HG03354 (cell line): ENCODE data around the gene ERO1B.

Experiments used
- ATAC-seq: cut with Tn5 transposase; IDR thresholded peaks from one replicate; pipeline ENCODE4 v1.9.1; 2021; ENCODE audit warnings: mild to moderate bottlenecking; ENCODE audit not compliant: unreplicated experiment, poor library complexity, severe bottlenecking

Gene ERO1B

DNA sequence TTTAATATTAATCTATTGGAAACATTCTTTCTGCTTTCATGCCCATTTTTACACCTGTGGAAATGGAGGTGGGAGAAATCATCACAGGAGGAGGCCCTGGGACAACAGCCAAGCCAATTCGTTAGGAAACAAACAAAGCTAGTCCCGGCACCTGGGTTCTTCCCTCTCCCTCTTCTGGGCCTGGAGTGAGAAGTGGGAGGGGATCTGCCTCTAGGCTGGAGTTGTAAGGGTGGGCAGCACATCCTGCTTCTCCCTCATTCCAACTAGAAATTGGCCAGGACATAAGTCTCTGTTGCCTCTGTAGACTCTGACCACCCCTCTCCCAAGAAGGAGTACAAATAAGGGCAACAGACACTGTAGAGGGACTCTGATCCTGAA lies 20.2 kb upstream of the ERO1B start:
- no peak for ATAC-seq

- no peak for ATAC-seq
These were observed 19.6 kb upstream of the ERO1B start for GRCh38 chr1:236301080-236301957.

DNA sequence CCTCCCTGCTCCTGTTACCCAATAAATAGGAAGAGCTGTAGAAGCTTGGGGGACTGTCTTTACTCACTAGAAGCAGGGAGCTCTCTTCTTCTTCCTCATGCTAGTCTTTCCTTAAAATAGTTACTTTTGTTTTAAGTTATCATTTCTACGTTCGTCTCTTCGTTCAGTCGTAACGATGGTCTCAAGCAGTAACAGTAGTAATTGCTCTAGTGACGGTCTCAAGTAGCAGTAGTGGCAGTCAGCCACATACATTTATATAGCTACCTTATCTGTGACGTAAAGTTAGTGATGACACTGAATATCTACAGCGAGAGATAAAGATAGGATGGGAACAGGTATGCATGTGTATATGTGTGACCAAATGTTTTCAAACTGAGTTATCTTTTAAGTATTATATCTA lies 15.4 kb upstream of the ERO1B start:
- no peak for ATAC-seq

- ATAC-seq: no peak
These were observed 10.7 kb upstream of the ERO1B start for GRCh38 chr1:236292425-236292824.

GRCh38 chr1:236289492-236290131 lies 7.9 kb upstream of the ERO1B start:
- no peak for ATAC-seq

DNA sequence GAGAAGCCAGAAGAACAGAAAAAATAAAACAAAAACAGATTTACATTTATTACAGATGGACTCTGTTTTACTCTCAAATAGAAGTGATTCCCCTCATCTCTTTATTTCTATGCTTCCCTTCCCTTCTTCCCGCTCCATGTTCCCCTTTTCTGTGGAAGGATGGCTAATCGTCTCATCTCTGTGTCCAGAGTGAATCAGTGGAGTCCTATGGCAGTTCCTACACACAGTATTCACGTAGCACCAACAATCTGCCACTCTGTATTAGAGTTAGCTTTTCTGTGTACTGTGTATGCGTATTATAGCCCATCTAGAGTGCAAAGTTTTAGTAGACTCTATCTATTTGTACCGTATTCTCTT lies 6.8 kb upstream of the ERO1B start:
- no peak for ATAC-seq

DNA sequence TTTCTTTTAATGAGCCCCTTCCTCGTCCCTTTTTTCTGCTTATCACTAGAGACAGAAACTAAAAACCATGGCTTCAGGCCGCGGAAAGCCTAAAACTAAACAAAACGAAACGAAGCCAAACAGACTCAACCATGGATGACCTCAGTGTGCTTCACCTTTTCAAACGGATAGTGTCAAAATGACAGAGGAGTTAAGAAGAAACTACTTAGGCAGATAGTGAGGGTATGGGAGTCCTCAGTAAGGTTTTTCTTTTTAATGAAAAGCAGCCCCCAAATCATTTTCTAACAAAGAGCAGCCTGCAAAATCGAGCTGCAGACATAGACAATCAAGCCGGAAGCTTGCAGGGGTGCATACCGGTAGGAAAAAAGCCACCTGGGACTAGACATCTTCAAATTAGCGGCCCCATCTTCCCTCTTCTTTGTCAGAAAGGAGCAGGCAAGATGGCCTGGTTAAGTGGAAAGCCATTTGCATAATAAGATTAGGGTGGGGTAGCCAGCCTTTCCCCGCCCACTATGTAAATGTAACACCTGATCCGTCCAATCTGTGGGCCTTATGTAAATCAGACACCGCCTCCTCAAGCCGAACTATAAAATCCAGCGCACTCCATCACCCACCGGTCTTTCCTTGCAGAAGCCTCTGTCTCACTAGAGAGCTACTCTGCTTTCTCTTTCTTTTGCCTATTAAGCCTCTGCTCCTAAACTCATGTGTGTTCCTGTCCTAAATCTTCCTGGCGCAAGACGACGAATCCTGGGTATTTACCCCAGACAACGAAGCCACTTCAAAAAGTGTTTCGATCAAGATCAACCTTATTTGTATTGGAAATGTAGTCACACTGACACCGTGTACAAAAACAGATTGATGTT lies 6.2 kb upstream of the ERO1B start:
- no peak for ATAC-seq

DNA sequence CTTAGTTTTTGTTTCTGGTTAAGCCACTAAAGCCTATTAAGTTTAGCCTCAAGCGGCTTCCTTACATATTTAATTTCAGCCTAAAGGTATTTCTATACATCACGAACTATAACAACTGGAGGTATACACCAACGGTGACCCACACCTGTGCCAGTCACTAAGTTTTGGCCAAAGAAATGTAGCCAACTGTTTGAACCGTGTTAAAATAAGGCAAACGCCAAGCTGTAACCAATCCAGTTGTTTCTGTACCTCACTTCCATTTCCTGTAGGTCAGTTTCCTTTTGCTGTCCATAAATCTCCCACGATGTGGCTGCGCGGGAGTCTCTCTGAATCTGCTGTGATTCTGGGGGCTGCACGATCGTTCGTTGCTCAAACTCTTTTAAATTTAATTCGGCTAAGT lies 5.6 kb upstream of the ERO1B start:
- ATAC-seq: no peak

DNA sequence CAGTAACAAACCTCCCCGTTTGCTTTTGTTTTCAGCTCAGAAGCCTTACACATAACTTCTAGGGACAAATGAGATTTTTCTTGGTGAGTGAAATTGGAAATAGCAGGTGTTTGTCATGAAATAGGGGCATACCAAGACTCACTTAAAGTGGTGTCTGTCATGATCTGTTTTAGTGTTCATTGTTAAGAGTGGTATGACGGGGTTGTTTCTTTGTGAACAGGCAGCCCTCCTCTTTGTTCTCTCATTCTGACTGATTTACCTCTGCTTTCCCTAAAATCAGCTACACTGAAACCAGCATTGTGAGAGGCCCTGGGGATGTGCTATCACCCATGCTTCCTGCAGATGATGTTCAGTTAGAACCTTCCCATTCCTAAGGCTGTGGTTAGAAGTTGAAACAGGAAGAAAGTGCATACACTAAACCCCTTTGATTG lies 2.5 kb upstream of the ERO1B start:
- ATAC-seq: peak; percentile 52

- ATAC-seq: no peak
These were observed 961 bp upstream of the ERO1B start for GRCh38 chr1:236282719-236283118.

- peak; percentile 20 for ATAC-seq
These were observed 613 bp upstream of the ERO1B start for GRCh38 chr1:236282425-236282716.

- peak; percentile 36 for ATAC-seq
These were observed 532 bp downstream of the ERO1B start for GRCh38 chr1:236281198-236281653.

DNA sequence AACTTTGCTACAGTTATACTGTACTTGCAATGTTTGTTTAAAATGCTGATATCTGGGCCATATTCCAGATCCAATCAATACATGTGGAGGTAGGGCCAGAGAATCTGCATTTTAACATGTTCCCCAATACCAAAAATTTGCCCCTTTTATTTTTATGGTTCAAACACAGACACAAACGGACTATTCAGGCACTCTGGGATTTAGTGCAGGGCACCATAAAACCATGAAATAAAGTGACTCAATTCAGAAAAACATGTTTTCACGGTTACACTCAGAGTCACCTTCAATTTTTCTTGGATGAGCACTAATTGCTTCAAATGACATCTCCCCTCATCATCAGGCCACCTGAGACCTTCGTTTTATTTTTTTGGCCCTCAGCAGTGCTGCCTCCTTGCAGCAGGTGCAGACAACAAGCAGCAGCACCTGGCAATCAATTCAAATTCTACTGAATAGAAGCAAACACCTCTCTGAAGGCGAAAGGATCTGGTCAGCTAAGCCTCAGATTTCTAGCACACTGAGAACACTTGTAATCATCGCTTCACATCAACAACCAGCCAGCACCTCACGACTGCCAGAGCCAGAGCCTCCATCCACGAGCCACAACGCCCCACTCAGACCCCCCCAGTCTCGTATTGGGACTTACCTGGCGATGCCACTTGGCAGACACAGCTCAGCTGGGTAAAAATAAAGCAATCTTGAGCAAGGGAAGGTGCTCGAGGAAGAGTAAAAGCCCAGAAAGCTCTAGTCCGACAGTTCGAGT lies 1.1 kb downstream of the ERO1B start:
- ATAC-seq: no peak

DNA sequence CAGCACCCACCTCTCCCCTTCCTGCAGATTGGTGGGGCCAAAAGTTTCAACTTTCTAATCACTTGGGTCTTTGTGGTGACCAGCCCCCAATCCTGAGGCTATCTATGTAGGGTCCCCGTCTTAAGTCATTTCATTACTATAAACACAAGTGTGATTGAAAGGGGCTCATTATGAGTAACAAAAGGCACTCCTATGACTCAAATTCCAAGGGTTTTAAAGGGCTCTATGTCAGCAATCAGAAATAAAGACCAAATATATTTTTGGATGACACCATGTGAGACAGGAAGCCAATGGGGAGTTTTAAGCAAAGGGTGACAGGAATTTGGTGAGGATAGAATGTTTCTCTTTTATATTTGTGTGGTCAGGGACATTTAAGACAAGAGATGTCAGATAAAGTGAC lies 6.2 kb downstream of the ERO1B start:
- ATAC-seq: no peak

DNA sequence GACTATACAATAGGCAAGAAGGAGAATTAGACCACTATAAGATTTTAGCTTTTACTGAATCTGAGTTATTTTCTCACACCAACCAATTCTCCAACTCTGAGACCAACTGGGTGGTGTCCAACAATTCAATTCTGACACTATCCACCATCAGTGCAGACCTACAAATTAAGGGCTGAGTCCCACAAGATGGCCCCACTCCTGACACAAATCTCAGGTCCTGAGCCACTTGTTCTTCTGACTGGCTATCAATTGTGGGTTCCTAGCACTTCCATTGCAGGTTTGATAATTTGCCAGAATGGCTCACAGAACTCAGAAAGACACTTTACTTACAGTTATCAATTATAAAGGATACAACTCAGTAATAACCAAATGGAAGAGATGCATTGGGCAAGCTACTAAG lies 6.7 kb downstream of the ERO1B start:
- no peak for ATAC-seq

DNA sequence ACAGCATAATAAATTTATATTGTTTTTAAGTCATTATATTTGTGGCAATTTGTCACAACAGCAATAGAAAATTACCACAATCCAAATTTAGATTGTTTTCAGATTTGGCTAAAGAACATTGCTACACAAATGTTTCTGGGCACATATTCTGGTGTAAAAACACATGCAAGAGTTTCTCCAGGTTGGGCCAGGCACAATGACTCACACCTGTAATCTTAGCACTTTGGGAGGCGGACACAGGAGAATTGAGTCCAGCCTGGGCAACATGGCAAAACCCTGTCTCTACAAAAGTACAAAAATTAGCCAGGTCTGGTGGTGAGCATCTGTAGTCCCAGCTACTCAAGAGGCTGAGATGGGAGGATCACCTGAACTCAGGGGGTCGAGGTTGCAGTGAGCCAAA lies 8.4 kb downstream of the ERO1B start:
- no peak for ATAC-seq

DNA sequence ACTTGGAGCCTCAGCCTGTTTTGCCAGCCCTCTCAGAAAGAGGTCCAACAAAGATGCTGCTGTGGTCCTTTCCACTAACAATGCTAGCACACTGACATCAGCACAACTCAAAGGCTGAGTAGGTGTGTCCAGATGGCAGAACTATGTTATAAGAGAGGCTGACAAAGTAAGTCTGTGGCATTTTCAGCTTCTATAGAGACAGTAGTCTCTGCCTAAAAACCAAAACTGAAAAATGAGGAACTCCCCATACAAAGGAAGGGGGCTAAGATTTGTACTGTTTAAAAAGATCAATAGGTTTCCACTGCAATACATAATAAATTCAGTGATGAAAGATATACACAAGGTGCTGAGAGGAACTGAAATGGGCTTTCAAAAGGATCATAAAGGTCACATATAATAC lies 12.3 kb downstream of the ERO1B start:
- ATAC-seq: no peak

DNA sequence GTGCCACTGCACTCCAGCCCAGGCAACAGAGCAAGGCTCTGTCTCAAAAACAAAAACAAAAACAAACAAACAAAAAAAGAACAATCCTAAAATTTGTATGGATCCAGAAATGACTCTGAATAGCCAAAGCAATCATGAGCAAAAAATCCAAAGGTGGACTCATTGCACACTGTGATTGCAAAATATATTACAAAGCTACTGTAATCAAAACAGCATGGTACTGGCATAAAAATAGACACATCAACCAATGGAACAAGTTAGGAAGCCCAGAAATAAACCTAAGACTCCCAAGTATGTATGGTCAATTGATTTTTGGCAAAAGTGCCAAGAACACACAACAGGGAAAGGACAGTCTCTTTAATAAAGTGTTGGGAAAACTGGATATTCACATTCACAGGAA lies 19.9 kb downstream of the ERO1B start:
- no peak for ATAC-seq

DNA sequence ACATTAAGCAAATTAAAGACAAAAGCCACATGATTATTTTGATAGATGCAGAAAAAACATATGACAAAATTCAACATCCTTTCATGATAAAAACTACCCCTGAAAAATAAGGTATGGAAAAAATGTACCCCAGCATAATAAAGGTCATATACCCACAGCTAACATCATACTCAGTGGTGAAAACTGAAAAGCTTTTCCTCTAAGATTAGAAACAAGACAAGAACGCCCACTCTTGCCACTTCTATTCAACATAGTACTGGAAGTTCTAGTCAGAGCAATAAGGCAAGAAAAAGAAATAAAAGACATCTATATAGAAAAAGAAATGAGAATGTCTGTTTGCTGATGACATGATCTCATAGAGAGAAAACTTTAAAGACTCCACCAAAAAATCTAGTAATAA lies 20.7 kb downstream of the ERO1B start:
- ATAC-seq: no peak

GRCh38 chr1:236259043-236259442 lies 22.7 kb downstream of the ERO1B start:
- ATAC-seq: no peak
